Muscle layer of duodenum (tissue), 2 donors: ENCODE results near the gene EXOC4.

ENCODE experiments used
- H3K27ac ChIP-seq: one replicate; pipeline ENCODE4 v1.7.0; 2013; ENCODE audit warnings: mild to moderate bottlenecking, low read length
- H3K27me3 ChIP-seq: one replicate; pipeline ENCODE4 v1.7.0; 2013; ENCODE audit warnings: low read depth, mild to moderate bottlenecking, control low read depth, low read length
- H3K36me3 ChIP-seq, 2 donors: one replicate each; pipeline ENCODE4 v1.7.0; 2013; ENCODE audit warnings: low read length in 2 of 2, control low read depth in 1 of 2, mild to moderate bottlenecking in 1 of 2; ENCODE audit not compliant: insufficient read depth in 2 of 2, control insufficient read depth in 1 of 2
- H3K4me1 ChIP-seq, 2 donors: one replicate each; pipeline ENCODE4 v1.7.0; 2013; ENCODE audit warnings: low read length in 2 of 2, mild to moderate bottlenecking in 2 of 2, control low read depth in 1 of 2, moderate library complexity in 1 of 2; ENCODE audit not compliant: insufficient read depth in 2 of 2, control insufficient read depth in 1 of 2
- H3K4me3 ChIP-seq, 2 donors: one replicate each; pipeline ENCODE4 v1.7.0; 2013; ENCODE audit warnings: low read length in 2 of 2, low read depth in 1 of 2, mild to moderate bottlenecking in 1 of 2
- H3K9me3 ChIP-seq, 2 donors: one replicate each; pipeline ENCODE4 v1.7.0; 2013; ENCODE audit warnings: low read length in 2 of 2, control low read depth in 1 of 2, mild to moderate bottlenecking in 1 of 2; ENCODE audit not compliant: control insufficient read depth in 1 of 2
- donor health status: healthy.

EXOC4 gene

DNA sequence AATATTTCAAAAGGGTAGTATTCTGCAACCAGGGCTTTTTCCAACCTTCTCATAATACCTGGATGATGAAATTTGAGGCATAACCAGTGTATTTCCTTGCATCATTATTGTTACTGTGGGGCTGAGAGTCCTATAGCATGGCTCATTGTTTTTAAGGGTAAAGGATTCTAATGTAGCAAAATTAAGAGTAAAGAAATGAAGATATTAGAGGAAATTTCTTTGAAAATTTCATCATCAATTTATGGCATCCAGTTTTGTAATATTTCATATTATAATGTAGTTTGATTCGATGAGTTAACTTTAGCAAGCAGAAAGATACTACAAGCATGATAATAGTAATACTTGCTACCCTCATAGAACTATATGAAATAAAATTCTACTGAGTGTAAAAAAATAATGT, 486.9 kb downstream of the EXOC4 start:
- Histone ChIP-seq H3K27ac (no peak overlapping the region), H3K36me3 (no peaks in the 10 kb centered on the region), H3K9me3 (no peaks in the 10 kb centered on the region), H3K27me3 (no peaks in the 10 kb centered on the region), H3K4me1 (no peaks in the 10 kb centered on the region), H3K4me3 (no peak overlapping the region)

DNA sequence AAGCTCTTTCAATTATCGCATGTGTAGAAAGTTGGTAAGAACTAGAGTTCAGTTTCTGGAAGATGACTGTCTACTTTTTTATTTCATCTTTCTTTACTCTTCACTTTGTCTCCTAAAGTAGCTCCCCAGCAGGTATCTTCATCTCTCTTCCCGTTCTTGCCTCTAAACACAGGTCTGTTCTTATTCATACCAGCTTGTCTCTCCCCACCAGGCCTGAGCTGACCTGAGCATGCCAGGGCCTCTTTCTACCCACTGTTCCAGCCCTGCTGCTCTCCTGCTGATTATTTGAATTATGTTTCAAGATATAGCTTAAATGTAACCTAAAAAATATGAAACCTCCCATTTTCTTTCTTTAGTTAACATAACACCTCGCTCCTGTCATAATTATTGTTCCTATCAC, 488.2 kb downstream of the EXOC4 start:
- H3K9me3 ChIP-seq, result no peaks in the 10 kb centered on the region
- no peaks in the 10 kb centered on the region for H3K4me1 ChIP-seq
- no peaks in the 10 kb centered on the region for H3K36me3 ChIP-seq
- no peaks in the 10 kb centered on the region for H3K27me3 ChIP-seq
- no peak overlapping the region for H3K27ac ChIP-seq
- H3K4me3 ChIP-seq, result no peak overlapping the region

DNA sequence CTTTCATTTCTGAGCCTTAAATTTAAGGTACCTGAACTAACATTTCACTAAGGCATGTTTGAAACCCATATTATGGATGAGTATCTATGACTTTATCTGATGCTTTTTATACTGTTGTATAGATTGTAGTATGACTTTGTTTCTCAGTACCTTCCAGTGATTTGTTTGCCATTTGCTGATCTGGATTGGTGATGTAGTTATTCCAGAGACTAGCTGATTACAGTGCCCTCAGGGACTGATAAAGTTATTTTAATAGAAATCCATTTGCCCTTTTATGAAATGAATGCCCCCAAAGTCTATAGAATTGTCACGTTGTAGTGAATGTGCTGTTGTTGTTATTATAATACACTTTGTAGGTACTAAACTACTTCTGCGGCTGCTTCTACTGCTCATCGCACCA, 488.8 kb downstream of the EXOC4 start:
- no peaks in the 10 kb centered on the region for H3K4me1 ChIP-seq
- H3K9me3 ChIP-seq, result no peaks in the 10 kb centered on the region
- no peaks in the 10 kb centered on the region for H3K36me3 ChIP-seq
- no peak overlapping the region for H3K27ac ChIP-seq
- H3K27me3 ChIP-seq, result no peaks in the 10 kb centered on the region
- H3K4me3 ChIP-seq, result no peak overlapping the region

DNA sequence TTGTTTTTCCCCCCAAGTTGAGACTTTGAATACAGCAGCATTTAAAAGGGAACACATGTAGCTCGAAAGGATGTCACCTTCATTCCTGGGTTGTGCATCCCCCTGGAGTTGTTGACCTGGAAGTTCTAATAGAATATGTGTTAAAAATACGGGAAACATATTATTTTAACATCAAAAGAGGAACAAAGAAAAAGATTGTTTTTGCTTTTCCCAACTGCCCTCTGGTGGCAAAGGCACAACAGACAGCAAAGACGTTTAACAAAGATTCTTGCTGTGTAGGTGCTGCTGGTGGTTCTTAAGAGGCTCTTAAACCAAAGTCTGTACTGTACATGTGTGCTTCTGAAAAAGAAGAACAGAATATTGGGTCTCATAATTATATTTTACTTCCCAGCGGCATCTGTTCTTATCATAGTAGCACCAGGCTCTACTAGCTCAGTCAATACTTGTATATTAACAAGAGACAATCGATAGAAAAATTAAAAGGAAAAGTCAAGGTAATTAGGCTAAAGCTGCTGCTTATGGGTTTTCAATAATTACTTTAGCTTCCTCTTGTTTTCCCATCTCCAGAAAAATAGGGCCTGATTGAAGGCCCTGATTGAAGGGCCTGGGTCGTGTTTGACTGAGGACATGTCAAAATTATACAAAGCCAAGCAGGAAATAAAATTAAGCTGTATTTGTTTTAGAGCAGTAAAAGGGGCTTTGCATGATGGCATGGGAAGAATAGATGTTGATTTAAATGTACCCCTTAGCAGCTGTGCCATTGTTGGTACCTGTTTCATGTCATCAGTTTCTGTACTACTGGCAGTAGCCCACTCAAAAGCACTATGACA, 490.0 kb downstream of the EXOC4 start:
- no peaks in the 10 kb centered on the region for H3K36me3 ChIP-seq
- H3K9me3 ChIP-seq, result no peaks in the 10 kb centered on the region
- H3K27ac ChIP-seq, result no peak overlapping the region
- no peaks in the 10 kb centered on the region for H3K27me3 ChIP-seq
- no peaks in the 10 kb centered on the region for H3K4me1 ChIP-seq
- H3K4me3 ChIP-seq, result no peak overlapping the region

DNA sequence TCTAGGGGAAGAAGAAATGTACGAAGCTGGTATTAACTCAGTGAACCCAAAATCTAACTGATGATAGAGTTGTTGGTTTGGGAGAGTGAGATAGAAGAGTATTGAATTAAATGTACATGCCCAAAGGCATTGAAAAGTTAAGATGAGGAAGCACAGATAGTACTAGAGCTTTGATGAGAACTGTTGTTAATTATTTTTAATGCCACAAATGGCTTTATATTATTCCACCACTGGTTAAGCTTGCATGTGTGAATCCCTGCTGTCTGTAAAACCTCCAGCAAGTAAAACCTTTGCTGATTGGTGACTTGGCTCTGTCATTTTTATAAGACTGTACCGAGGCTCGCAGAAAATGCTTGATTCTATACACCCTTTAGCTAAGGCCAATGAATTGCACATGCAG, 491.6 kb downstream of the EXOC4 start:
- Histone ChIP-seq H3K27me3 (no peaks in the 10 kb centered on the region), H3K27ac (no peak overlapping the region), H3K9me3 (no peaks in the 10 kb centered on the region), H3K36me3 (no peaks in the 10 kb centered on the region), H3K4me3 (no peak overlapping the region), H3K4me1 (no peaks in the 10 kb centered on the region)

DNA sequence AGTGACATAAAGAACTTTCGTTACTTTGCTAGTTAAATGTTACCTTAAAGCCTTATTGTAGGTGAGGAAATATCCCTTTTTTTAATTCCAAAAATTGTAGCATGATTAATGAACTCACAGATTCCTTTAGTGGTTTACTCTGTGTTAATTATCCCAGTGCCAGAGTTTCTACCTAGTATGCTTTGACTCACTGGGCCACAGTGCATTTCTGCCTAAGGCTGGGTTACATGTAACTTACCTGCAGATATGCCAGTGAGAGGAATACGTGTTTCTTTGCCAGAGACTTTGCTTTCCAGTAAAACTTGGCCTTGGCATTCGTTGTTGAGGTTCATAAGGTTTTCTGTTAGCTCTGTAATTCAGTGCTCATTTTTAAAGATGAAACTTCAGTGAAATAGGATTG, 493.4 kb downstream of the EXOC4 start:
- Histone ChIP-seq H3K36me3 (no peaks in the 10 kb centered on the region), H3K27me3 (no peaks in the 10 kb centered on the region), H3K9me3 (no peaks in the 10 kb centered on the region), H3K27ac (no peak overlapping the region), H3K4me1 (no peaks in the 10 kb centered on the region), H3K4me3 (no peak overlapping the region)

DNA sequence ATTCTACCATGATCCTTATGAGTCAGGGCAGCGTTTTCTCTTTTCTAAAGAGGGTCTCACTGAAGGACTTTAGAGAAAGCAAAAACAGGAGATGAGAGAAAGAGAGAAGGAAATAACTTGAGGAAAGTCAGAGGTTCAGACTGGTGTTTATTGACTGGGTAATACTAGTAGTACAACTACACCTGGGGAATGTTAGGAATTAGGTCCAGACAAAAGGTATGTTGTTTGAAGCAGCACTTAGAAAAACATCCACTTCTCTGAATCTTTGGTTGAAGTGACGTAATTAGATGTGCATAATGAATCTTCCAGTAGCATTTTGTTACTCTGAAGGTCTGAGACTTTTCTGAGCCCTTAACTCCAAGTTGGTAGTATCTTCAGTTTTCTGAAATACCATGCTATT, 494.0 kb downstream of the EXOC4 start:
- H3K4me3 ChIP-seq, result no peak overlapping the region
- no peaks in the 10 kb centered on the region for H3K36me3 ChIP-seq
- no peaks in the 10 kb centered on the region for H3K4me1 ChIP-seq
- no peaks in the 10 kb centered on the region for H3K9me3 ChIP-seq
- no peak overlapping the region for H3K27ac ChIP-seq
- H3K27me3 ChIP-seq, result no peaks in the 10 kb centered on the region

DNA sequence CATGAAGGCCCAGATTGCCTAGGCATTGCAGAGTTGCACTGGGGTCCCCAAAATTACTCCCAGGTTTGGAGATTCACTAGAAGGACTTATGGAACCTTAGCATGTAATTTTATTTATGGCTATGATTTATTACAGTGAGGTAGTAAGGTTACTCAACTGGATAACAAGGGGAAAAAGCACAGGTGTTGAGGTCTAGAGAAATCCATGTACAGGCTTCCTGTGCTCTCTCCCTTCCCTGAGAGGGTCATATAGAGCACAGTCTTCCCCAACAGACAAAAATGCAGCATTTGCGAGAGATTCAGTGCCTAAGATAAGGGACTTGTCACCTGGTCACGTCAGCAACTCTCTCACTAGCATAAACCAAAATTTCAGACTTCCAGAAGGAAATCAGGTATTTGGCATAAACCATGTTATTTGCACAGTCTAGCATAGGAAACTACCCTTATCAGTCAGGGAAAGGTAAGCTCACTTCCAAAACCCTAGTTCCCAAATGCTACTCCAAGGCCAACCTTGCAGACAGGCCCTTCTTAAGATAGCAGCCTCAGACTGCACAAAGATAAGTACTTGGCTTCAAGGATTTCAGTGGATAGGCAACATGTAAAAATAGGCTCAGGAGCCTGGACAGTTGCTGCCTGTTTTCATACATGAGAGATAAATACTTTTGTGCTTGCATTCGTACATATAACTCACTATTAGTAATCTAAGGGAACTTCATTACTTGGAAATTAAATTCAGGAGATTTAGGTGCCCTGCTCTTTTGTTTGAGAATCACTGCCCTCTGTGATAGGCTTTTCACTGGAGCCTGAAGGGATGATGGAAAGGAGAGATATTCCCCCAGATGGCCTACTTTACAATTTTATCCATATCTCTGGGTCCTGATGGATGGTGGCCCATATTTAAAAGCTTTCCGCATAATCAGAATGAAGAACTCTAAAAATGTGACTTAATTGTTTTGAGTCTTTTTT, 495.8 kb downstream of the EXOC4 start:
- no peak overlapping the region for H3K27ac ChIP-seq
- no peaks in the 10 kb centered on the region for H3K9me3 ChIP-seq
- no peaks in the 10 kb centered on the region for H3K36me3 ChIP-seq
- H3K4me3 ChIP-seq, result no peak overlapping the region
- no peaks in the 10 kb centered on the region for H3K4me1 ChIP-seq
- H3K27me3 ChIP-seq, result no peaks in the 10 kb centered on the region

DNA sequence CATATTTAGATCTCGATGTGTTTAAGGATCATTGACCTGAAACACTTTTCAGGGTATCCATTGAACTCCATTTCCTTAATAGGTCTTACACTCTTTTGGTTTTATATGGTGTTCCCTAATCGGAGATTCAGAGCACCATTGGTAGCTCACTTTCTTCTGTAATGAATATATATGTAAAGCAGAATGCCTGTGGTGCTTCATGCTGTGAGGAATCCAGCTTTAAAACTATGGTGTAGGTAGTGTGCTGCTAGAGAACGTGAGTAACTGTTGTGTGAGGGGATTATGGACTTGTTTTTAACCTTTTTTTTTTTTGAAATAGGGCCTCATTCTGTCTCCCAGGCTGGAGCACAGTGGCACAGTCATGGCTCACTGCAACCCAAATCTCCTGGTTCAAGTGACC, 497.4 kb downstream of the EXOC4 start:
- Histone ChIP-seq H3K27ac (no peak overlapping the region), H3K9me3 (no peaks in the 10 kb centered on the region), H3K4me3 (no peak overlapping the region), H3K27me3 (no peaks in the 10 kb centered on the region), H3K4me1 (no peaks in the 10 kb centered on the region), H3K36me3 (no peaks in the 10 kb centered on the region)

DNA sequence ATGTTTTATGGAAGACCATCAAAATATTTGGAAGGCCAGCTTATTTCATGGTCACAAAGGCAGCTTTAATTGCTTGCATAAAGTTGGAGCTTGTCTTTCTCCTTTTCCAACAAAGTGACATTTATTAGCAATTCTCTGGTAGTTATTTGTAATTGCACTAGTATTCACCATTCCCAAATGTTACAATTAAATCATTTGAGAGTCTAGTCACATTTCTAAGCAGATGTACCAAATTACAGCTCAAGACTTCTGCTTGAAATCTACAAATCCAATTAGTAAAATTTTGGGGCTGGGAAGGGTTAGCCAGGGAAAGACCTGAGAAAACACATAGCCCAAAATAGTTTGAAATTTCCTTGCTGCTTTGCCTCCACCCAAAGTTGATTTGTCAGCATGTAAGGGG, 498.2 kb downstream of the EXOC4 start:
- Histone ChIP-seq H3K36me3 (no peaks in the 10 kb centered on the region), H3K4me3 (no peak overlapping the region), H3K27me3 (no peaks in the 10 kb centered on the region), H3K27ac (no peak overlapping the region), H3K4me1 (no peaks in the 10 kb centered on the region), H3K9me3 (no peaks in the 10 kb centered on the region)

DNA sequence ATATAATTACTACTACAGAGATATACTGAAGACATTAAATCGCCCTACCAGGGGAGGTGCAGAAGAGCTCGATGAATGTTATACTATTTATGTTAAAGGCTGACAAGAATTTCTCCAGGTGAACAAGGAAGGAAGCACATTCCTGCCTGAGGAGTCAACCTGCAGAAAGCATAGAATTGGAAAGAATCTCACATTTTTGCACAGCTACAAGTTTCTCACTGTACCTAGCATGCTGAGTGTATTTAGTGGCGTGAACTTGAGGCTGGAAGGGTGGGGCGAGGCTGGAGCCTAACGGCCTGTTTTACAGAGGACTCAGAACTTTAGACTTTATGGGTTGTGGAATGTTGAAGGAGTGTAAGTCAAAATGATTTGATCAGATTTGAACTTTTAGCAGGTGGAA, 500.6 kb downstream of the EXOC4 start:
- H3K9me3 ChIP-seq, result no peaks in the 10 kb centered on the region
- H3K4me1 ChIP-seq, result no peaks in the 10 kb centered on the region
- no peaks in the 10 kb centered on the region for H3K36me3 ChIP-seq
- H3K4me3 ChIP-seq, result no peak overlapping the region
- H3K27me3 ChIP-seq, result no peaks in the 10 kb centered on the region
- no peak overlapping the region for H3K27ac ChIP-seq
